DOHH2 (cell line): ENCODE measurements around the gene MGMT.

Experiments used
- H3F3A ChIP-seq: fragments of 200-600 bp; sonication (generic), shearing (Covaris generic); 2 replicates; pipeline ENCODE4 v1.6.0; 2016; ENCODE audit warnings: antibody characterized with exemption, mild to moderate bottlenecking; ENCODE audit not compliant: control insufficient read depth, insufficient read depth
- H3K27ac ChIP-seq: fragments of 200-600 bp; sonication (generic); 2 replicates; pipeline ENCODE4 v1.5.1; 2014; ENCODE audit warnings: low read depth, mild to moderate bottlenecking, low read length, moderate library complexity
- H3K27me3 ChIP-seq: fragments of 200-600 bp; sonication (generic); 2 replicates; pipeline ENCODE4 v1.6.1; 2014; ENCODE audit warnings: mild to moderate bottlenecking, low read length, mixed read lengths; ENCODE audit not compliant: control insufficient read depth
- H3K36me3 ChIP-seq: fragments of 200-600 bp; sonication (generic); 2 replicates; pipeline ENCODE4 v1.6.1; 2014; ENCODE audit warnings: mild to moderate bottlenecking, low read length, moderate library complexity, mixed read lengths; ENCODE audit not compliant: control insufficient read depth
- H3K4me1 ChIP-seq: fragments of 200-600 bp; sonication (generic); 2 replicates; pipeline ENCODE4 v1.6.1; 2014; ENCODE audit warnings: mild to moderate bottlenecking, low read length, mixed read lengths; ENCODE audit not compliant: control insufficient read depth
- H3K4me2 ChIP-seq: fragments of 200-600 bp; sonication (generic); 2 replicates; pipeline ENCODE4 v1.6.0; 2014; ENCODE audit warnings: mild to moderate bottlenecking, low read length, moderate library complexity
- H3K4me3 ChIP-seq: fragments of 200-600 bp; sonication (generic); 2 replicates; pipeline ENCODE4 v1.5.1; 2014; ENCODE audit warnings: mild to moderate bottlenecking, low read length, mixed read lengths
- H3K79me2 ChIP-seq: fragments of 200-600 bp; sonication (generic); 2 replicates; pipeline ENCODE4 v1.6.1; 2014; ENCODE audit warnings: mild to moderate bottlenecking, low read length, mixed read lengths; ENCODE audit not compliant: control insufficient read depth
- H3K9me2 ChIP-seq: fragments of 200-600 bp; sonication (generic); replicated peaks from 2 replicates; pipeline ENCODE4 v1.6.1; 2014; ENCODE audit warnings: mild to moderate bottlenecking, low read length, mixed read lengths; ENCODE audit not compliant: control insufficient read depth
- H3K9me3 ChIP-seq: fragments of 200-600 bp; sonication (generic); 2 replicates; pipeline ENCODE4 v1.6.1; 2014; ENCODE audit warnings: antibody characterized with exemption, low read length, mixed read lengths; ENCODE audit not compliant: control insufficient read depth, insufficient read depth
- H4K20me1 ChIP-seq: fragments of 200-600 bp; sonication (generic); 2 replicates; pipeline ENCODE4 v1.6.0; 2014; ENCODE audit warnings: low read depth, mild to moderate bottlenecking, antibody characterized with exemption, low read length, moderate library complexity; ENCODE audit not compliant: control insufficient read depth, insufficient read depth
- EZH2phosphoT487 ChIP-seq: fragments of 200-600 bp; sonication (generic); IDR thresholded peaks from 2 replicates; pipeline ENCODE4 v1.6.1; 2017; ENCODE audit warnings: borderline replicate concordance, mild to moderate bottlenecking, antibody characterized with exemption, low read length, moderate library complexity, mixed read lengths
- TF ChIP-seq, protein P1 (sequence below): fragments of 200-600 bp; sonication (generic); IDR thresholded peaks from one replicate; pipeline ENCODE4 v1.5.1; 2014; ENCODE audit warnings: antibody characterized with exemption, mild to moderate bottlenecking, low read depth, low read length; ENCODE audit not compliant: poor library complexity, severe bottlenecking

Gene MGMT

DNA sequence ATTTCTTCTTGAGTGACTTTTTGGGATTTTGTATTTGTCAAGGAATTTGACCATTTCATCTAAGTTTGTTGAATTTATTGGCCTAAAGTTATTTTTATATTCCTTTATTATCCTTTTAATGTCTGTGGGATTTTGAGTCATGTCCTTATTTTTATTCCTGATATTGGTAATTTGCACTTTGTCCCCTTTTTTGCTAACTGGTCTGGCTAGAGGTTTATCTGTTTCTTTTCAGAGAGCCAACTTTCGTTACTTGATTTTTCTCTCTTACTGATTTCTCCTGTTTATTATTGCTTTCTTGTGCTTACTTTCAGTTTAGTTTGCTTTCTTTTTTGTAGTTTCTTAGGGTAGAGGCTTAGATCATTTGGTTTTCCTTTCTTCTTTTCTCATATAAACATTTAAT is 14.6 kb downstream of the MGMT start:
- TF ChIP-seq, protein P1, sequence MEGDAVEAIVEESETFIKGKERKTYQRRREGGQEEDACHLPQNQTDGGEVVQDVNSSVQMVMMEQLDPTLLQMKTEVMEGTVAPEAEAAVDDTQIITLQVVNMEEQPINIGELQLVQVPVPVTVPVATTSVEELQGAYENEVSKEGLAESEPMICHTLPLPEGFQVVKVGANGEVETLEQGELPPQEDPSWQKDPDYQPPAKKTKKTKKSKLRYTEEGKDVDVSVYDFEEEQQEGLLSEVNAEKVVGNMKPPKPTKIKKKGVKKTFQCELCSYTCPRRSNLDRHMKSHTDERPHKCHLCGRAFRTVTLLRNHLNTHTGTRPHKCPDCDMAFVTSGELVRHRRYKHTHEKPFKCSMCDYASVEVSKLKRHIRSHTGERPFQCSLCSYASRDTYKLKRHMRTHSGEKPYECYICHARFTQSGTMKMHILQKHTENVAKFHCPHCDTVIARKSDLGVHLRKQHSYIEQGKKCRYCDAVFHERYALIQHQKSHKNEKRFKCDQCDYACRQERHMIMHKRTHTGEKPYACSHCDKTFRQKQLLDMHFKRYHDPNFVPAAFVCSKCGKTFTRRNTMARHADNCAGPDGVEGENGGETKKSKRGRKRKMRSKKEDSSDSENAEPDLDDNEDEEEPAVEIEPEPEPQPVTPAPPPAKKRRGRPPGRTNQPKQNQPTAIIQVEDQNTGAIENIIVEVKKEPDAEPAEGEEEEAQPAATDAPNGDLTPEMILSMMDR, result no peak
- no peak for TF ChIP-seq EZH2phosphoT487
- no peaks in the 10 kb centered on the region for H3K9me2 ChIP-seq
- no peak overlapping the region for H3K27ac ChIP-seq
- no peaks in the 10 kb centered on the region for H3K27me3 ChIP-seq
- H4K20me1 ChIP-seq, result no peaks in the 10 kb centered on the region
- no peak overlapping the region for H3K4me3 ChIP-seq
- H3F3A ChIP-seq, result no peaks in the 10 kb centered on the region
- peaks cover 36% of the 10 kb centered on the region for H3K79me2 ChIP-seq
- no peaks in the 10 kb centered on the region for H3K36me3 ChIP-seq
- peaks cover 30% of the 10 kb centered on the region; the same call in 1 of the 2 replicates for H3K9me3 ChIP-seq
- no peaks in the 10 kb centered on the region for H3K4me1 ChIP-seq
- no peak overlapping the region for H3K4me2 ChIP-seq

GRCh38 chr10:129483430-129484010 is 16.5 kb downstream of the MGMT start:
- no peaks in the 10 kb centered on the region for H3F3A ChIP-seq
- peaks cover 33% of the 10 kb centered on the region for H3K79me2 ChIP-seq
- TF ChIP-seq, protein P1, result no peak
- TF ChIP-seq EZH2phosphoT487, result no peak
- no peak overlapping the region for H3K4me2 ChIP-seq
- no peaks in the 10 kb centered on the region for H3K27me3 ChIP-seq
- no peak overlapping the region for H3K27ac ChIP-seq
- no peaks in the 10 kb centered on the region for H4K20me1 ChIP-seq
- H3K4me1 ChIP-seq, result no peaks in the 10 kb centered on the region
- no peaks in the 10 kb centered on the region for H3K9me2 ChIP-seq
- no peaks in the 10 kb centered on the region for H3K36me3 ChIP-seq
- H3K4me3 ChIP-seq, result no peak overlapping the region
- peaks cover 33% of the 10 kb centered on the region; the same call in 1 of the 2 replicates for H3K9me3 ChIP-seq

- Histone ChIP-seq H3K9me3 (peaks cover 40% of the 10 kb centered on the region), H3K27me3 (no peaks in the 10 kb centered on the region), H3K4me2 (no peak overlapping the region), H3K9me2 (no peaks in the 10 kb centered on the region), H3K36me3 (no peaks in the 10 kb centered on the region), H3K4me3 (no peak overlapping the region), H3K27ac (no peak overlapping the region), H3K79me2 (peaks cover 25% of the 10 kb centered on the region), H3F3A (no peaks in the 10 kb centered on the region), H4K20me1 (no peaks in the 10 kb centered on the region), H3K4me1 (no peaks in the 10 kb centered on the region)
- TF ChIP-seq EZH2phosphoT487, result no peak
- TF ChIP-seq, protein P1, result no peak
Measured at GRCh38 chr10:129486805-129487204, 19.8 kb downstream of the MGMT start.
